Cardiac fibroblast (primary cell): ENCODE measurements around the gene NECAB2.
A peak's percentile ranks its signal among the peaks of the same experiment; 100 is the strongest.

Experiments used
- DNase-seq, 2 donors: peaks; one replicate each; pipeline versions ENCODE4 v3.0.0 to v3.0.0-alpha.2; 2010; ENCODE audit warnings: low read depth in 2 of 2
- H3K4me3 ChIP-seq, 2 donors: replicated peaks in 1 of 2; 1 replicate in 1 of 2; 2 replicates in 1 of 2; pipeline ENCODE4 v1.5.1; 2011; ENCODE audit warnings: low read depth in 2 of 2, low read length in 2 of 2, mild to moderate bottlenecking in 2 of 2, moderate library complexity in 1 of 2
- CTCF ChIP-seq: IDR thresholded peaks from one replicate; pipeline ENCODE4 v1.5.1; 2011; ENCODE audit warnings: low read depth, mild to moderate bottlenecking, low read length, inconsistent platforms

NECAB2 gene

DNA sequence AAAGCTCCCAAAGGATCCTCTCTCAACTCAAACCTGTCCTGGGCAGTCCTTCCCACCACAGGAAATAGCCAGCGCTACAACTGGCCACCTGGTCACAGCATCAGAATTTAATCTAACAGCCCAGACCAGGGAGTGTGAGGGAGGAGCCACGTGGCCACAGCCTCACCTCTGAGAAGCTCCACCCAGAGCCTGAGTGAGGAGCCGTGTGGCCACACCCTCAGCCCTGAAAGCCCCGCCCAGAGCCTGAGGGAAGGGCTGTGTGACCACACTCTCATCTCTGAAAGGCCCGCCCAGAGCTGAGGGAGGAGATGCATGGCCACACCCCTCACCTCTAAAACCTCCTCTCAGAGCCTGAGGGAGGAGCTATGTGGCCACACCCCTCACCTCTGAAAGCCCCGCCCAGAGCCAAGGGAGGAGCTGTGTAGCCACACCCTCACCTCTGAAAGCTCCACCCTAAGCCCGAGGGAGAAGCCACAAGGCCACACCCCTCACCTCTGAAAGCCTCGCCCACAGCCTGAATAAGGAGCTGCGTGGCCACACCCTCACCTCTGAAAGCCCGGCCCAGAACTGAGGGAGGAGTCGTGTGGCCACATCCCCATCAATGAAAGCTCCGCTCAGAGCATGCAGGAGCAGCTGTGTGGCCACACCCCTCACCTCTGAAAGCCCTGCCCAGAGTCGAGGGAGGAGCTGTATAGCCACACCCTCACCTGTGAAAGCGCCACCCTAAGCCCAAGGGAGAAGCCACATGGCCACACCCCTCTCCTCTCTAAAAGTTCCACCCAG, 45.9 kb downstream of the NECAB2 start:
- H3K4me3 ChIP-seq: no peak overlapping the region
- peak; percentile 37 to 61 for DNase-seq
- TF ChIP-seq CTCF: no peak

- no peak for TF ChIP-seq CTCF
- DNase-seq: no peak
- no peak overlapping the region for H3K4me3 ChIP-seq
Observed at GRCh38 chr16:84014570-84015327, 46.7 kb downstream of the NECAB2 start.

- TF ChIP-seq CTCF: no peak
- no peak for DNase-seq
- no peak overlapping the region for H3K4me3 ChIP-seq
Observed at GRCh38 chr16:84015399-84015798, 47.4 kb downstream of the NECAB2 start.

DNA sequence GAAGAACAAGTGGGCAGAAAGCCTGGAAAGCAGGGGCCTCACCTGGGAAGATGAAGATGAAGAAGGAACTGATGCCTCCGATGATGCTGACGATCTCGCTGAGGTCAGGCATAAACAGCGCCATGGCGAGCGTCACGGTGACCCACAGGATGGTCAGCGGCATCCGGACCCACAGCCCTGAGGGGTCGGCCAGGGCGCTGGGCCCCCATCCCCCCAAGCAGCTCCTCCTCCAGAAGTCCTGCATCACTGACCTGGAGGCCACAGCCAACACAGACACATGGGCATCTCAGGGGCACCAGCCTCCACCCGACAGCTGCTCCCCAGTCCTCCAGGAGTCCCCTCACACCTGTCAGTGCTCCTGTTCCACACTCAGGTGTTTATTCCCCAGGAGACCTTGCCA, 48.4 kb downstream of the NECAB2 start:
- no peak overlapping the region for H3K4me3 ChIP-seq
- TF ChIP-seq CTCF: no peak
- DNase-seq: no peak

- no peak for DNase-seq
- no peak overlapping the region for H3K4me3 ChIP-seq
- no peak for TF ChIP-seq CTCF
Observed at GRCh38 chr16:84018710-84019109, 50.7 kb downstream of the NECAB2 start.

DNA sequence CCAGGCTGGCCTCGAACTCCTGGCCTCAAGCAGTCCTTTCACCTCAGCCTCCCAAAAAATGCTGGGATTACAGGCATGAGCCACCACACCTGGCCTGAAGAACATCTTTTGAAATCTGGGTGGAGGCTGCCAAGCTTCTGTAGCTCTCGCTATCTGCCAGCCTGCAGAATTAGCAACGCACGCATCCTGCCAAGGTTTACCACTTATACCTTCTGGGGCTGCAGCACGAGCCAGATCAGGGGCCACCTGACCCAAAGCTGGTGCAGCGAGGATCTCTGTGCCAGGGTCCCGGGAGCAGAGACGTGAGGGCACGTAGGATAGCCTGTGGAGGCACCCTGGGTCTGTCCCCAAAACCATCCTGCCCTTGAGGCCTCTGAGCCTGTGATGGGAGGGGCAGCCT, 52.3 kb downstream of the NECAB2 start:
- no peak for TF ChIP-seq CTCF
- DNase-seq: no peak
- no peak overlapping the region for H3K4me3 ChIP-seq
